PC-3 (cell line): ENCODE results near the gene PDZRN3. TPM values are rescaled to one million over a fixed set of nuclear protein-coding genes. Genes with fewer than 3 reads are reported as not detected.

Experiments used
- ATAC-seq: fragments of 200-7000 bp; cut with Tn5 transposase; 2 replicates; pipeline ENCODE4 v1.9.1; 2020; ENCODE audit warnings: mild to moderate bottlenecking, moderate library complexity
- BruUV-seq: library from RNA; stranded (reverse); fragments of 400-500 nt; replicated peaks from 2 replicates; lab custom pipeline; 2021; lab: Mats Ljungman, UMichigan
- CTCF ChIA-PET: fragments of 300-600 bp; sonication (Branson Sonifier 250); formaldehyde crosslinking; loops from one replicate; lab custom pipeline; 2022; ENCODE audit warnings: antibody characterized with exemption; lab: Charles Lee
- POLR2A ChIA-PET: fragments of 300-600 bp; sonication (Branson Sonifier 250); formaldehyde crosslinking; loops from one replicate; lab custom pipeline; 2022; ENCODE audit warnings: antibody characterized with exemption; ENCODE audit not compliant: unreplicated experiment; lab: Charles Lee
- DNase-seq: peaks from one replicate; pipeline ENCODE4 v3.0.0-alpha.2; 2015
- H2AFZ ChIP-seq: fragments of 300-600 bp; sonication (generic); 2 replicates; pipeline ENCODE4 v1.6.0; 2016; ENCODE audit warnings: antibody characterized with exemption, low read length
- H3F3A ChIP-seq: fragments of 300-600 bp; sonication (generic); one replicate; pipeline ENCODE4 v1.6.0; 2017; ENCODE audit warnings: antibody characterized with exemption, low read length, control low read depth, mild to moderate bottlenecking; ENCODE audit not compliant: unreplicated experiment
- H3K27ac ChIP-seq: fragments of 300-600 bp; sonication (generic); 2 replicates; pipeline ENCODE4 v1.5.1; 2016; ENCODE audit warnings: mild to moderate bottlenecking, low read length
- H3K27me3 ChIP-seq: fragments of 300-600 bp; sonication (generic); 2 replicates; pipeline ENCODE4 v1.6.1; 2016; ENCODE audit warnings: low read length, mixed read lengths
- H3K36me3 ChIP-seq: fragments of 300-600 bp; sonication (generic); 2 replicates; pipeline ENCODE4 v1.6.1; 2016; ENCODE audit warnings: low read depth, mixed run types, low read length, mixed read lengths
- H3K4me1 ChIP-seq: fragments of 300-600 bp; sonication (generic); 2 replicates; pipeline ENCODE4 v1.5.1; 2016; ENCODE audit warnings: low read length; ENCODE audit not compliant: insufficient read depth
- H3K4me2 ChIP-seq: fragments of 300-600 bp; sonication (generic); 2 replicates; pipeline ENCODE4 v1.6.0; 2016; ENCODE audit warnings: low read length
- H3K4me3 ChIP-seq: fragments of 300-600 bp; sonication (generic); 2 replicates; pipeline ENCODE4 v1.5.1; 2016; ENCODE audit warnings: mild to moderate bottlenecking, low read length, mixed read lengths
- H3K79me2 ChIP-seq: fragments of 300-600 bp; sonication (generic); 2 replicates; pipeline ENCODE4 v1.6.1; 2017; ENCODE audit warnings: low read length, mixed read lengths
- H3K9ac ChIP-seq: fragments of 300-600 bp; sonication (generic); 2 replicates; pipeline ENCODE4 v1.6.0; 2016; ENCODE audit warnings: mild to moderate bottlenecking, low read length
- H3K9me2 ChIP-seq: fragments of 300-600 bp; sonication (generic); replicated peaks from 2 replicates; pipeline ENCODE4 v1.6.1; 2016; ENCODE audit warnings: mixed run types, low read length, mixed read lengths
- H3K9me3 ChIP-seq: fragments of 300-600 bp; sonication (generic); 2 replicates; pipeline ENCODE4 v1.6.1; 2016; ENCODE audit warnings: low read length, mixed read lengths
- H4K20me1 ChIP-seq: fragments of 300-600 bp; sonication (generic); 2 replicates; pipeline ENCODE4 v1.6.1; 2016; ENCODE audit warnings: low read length, mixed read lengths
- CTCF ChIP-seq: fragments of 300-600 bp; sonication (generic); conservative IDR thresholded peaks from 2 replicates; pipeline ENCODE4 v1.5.1; 2017; ENCODE audit warnings: antibody characterized with exemption, low read depth, mild to moderate bottlenecking, low read length
- EZH2 ChIP-seq: fragments of 300-600 bp; sonication (generic); IDR thresholded peaks from one replicate; pipeline ENCODE4 v1.6.1; 2017; ENCODE audit warnings: antibody characterized with exemption, mild to moderate bottlenecking, low read length; ENCODE audit not compliant: unreplicated experiment
- EZH2phosphoT487 ChIP-seq: fragments of 300-600 bp; sonication (generic); IDR thresholded peaks from 2 replicates; pipeline ENCODE4 v1.6.1; 2018; ENCODE audit warnings: mild to moderate bottlenecking, antibody characterized with exemption, low read length, borderline replicate concordance
- intact Hi-C: fragments of 100-400 bp; cut with micrococcal nuclease; formaldehyde crosslinking; loops from 2 replicates; pipeline ENCODE4 v1.9.0; 2023
- total RNA-seq: library from RNA; depleted of rRNA; stranded (reverse); fragments of >200 nt; gene quantifications from 2 replicates; pipeline ENCODE4 v1.2.3, GENCODE V29; 2014

The PDZRN3 gene
- total RNA-seq, 1 experiment from 2014 or later, result not detected

- Histone ChIP-seq H3K27ac (no peak overlapping the region), H3F3A (no peaks in the 10 kb centered on the region), H3K36me3 (no peaks in the 10 kb centered on the region), H3K4me3 (no peak overlapping the region), H3K27me3 (peaks cover 10% of the 10 kb centered on the region), H3K4me2 (no peak overlapping the region), H3K4me1 (no peaks in the 10 kb centered on the region), H3K9me2 (no peaks in the 10 kb centered on the region), H2AFZ (no peak overlapping the region), H3K9ac (no peak overlapping the region), H4K20me1 (no peaks in the 10 kb centered on the region), H3K9me3 (0 out of 2 replicates have a peak, but pooled peaks cover 3% of the 10 kb centered on the region), H3K79me2 (no peaks in the 10 kb centered on the region)
- DNase-seq, result no peak
- CTCF ChIA-PET, result no interaction called here
- ATAC-seq, result no peak
- POLR2A ChIA-PET, result no interaction called here
- BruUV-seq, result no TSS peak
- intact Hi-C loops, result no loop called here
- TF ChIP-seq CTCF, result no peak
- TF ChIP-seq EZH2, result no peak
- TF ChIP-seq EZH2phosphoT487, result no peak
These were observed 271.7 kb downstream of the PDZRN3 start for GRCh38 chr3:73352841-73353645.

- Histone ChIP-seq H3K4me2 (no peak overlapping the region), H3K36me3 (no peaks in the 10 kb centered on the region), H4K20me1 (no peaks in the 10 kb centered on the region), H3K4me1 (no peaks in the 10 kb centered on the region), H3F3A (no peaks in the 10 kb centered on the region), H3K9ac (no peak overlapping the region), H3K27me3 (peaks cover 15% of the 10 kb centered on the region), H3K9me2 (no peaks in the 10 kb centered on the region), H3K9me3 (0 out of 2 replicates have a peak, but pooled peaks cover 3% of the 10 kb centered on the region), H3K79me2 (no peaks in the 10 kb centered on the region), H3K27ac (no peak overlapping the region), H3K4me3 (no peak overlapping the region), H2AFZ (no peak overlapping the region)
- POLR2A ChIA-PET, result no interaction called here
- intact Hi-C loops, result no loop called here
- no TSS peak for BruUV-seq
- CTCF ChIA-PET, result no interaction called here
- no peak for DNase-seq
- ATAC-seq, result no peak
- TF ChIP-seq EZH2phosphoT487 (no peak), CTCF (no peak), EZH2 (no peak)
These were observed 273.2 kb downstream of the PDZRN3 start for GRCh38 chr3:73351423-73352071.

- no TSS peak for BruUV-seq
- CTCF ChIA-PET, result no interaction called here
These were observed 273.7 kb downstream of the PDZRN3 start for GRCh38 chr3:73350996-73351395.

More at GRCh38 chr3:73350996-73351395, 273.7 kb downstream of the PDZRN3 start:
- H3K4me3 ChIP-seq, result no peak overlapping the region
- intact Hi-C loops, result no loop called here
- H3K9me3 ChIP-seq, result 0 out of 2 replicates have a peak, but pooled peaks cover 3% of the 10 kb centered on the region
- no peak overlapping the region for H2AFZ ChIP-seq
- H4K20me1 ChIP-seq, result no peaks in the 10 kb centered on the region
- no peaks in the 10 kb centered on the region for H3K9me2 ChIP-seq
- no peak for DNase-seq
- H3K27me3 ChIP-seq, result peaks cover 20% of the 10 kb centered on the region
- no peaks in the 10 kb centered on the region for H3K36me3 ChIP-seq
- no peaks in the 10 kb centered on the region for H3K4me1 ChIP-seq
- H3K79me2 ChIP-seq, result no peaks in the 10 kb centered on the region
- ATAC-seq, result no peak
- H3K4me2 ChIP-seq, result no peak overlapping the region
- POLR2A ChIA-PET, result no interaction called here
- H3F3A ChIP-seq, result no peaks in the 10 kb centered on the region
- TF ChIP-seq EZH2phosphoT487 (no peak), EZH2 (no peak)
- H3K9ac ChIP-seq, result no peak overlapping the region
- no peak overlapping the region for H3K27ac ChIP-seq
